GM03348 (cell line): ENCODE data around the gene RIIAD1.
"Not testable (repeated sequence)": the region's sequence is repeated elsewhere in the genome, so short reads cannot be mapped to it uniquely, and the experiment has no call there.

Experiments
- DNase-seq: peaks from one replicate; pipeline ENCODE4 v3.0.0; 2012; ENCODE audit warnings: low spot score

RIIAD1 gene

DNA sequence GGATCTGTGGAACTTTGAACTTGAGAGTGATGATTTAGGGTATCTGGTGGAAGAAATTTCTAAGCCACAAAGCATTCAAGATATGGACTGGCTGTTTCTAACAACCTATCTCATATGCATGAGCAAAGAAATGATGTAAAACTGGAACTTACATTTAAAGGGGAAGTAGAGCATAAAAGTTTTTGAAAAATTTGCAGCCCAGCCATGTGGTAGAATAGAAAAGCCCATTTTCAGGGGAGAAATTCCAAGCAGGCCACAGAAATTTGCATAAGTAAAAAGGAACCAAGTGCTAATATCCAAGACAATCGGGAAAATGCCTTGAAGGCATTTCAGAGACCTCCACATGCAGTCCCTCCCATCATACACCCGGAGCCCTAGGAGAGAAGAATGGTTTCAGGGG lies 15.7 kb downstream of the RIIAD1 start:
- no peak for DNase-seq

DNA sequence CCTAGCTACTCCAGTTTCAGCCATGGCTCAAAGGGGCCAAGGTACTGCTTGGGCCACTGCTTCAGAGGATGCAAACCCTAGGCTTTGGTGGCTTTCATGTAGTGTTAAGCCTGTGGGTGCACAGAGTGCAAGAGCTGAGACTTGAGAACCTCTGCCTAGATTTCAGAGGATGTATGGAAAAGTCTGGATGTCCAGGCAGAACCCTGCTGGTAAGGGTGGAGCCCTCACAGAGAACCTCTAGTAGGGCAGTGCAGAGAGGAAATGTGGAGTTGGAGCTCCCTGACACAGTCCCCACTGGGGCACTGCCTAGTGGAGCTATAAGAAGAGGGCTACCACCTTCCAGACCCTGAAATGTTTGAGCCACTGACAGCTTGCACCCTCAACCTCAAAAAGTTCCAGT lies 16.2 kb downstream of the RIIAD1 start:
- no peak for DNase-seq

DNA sequence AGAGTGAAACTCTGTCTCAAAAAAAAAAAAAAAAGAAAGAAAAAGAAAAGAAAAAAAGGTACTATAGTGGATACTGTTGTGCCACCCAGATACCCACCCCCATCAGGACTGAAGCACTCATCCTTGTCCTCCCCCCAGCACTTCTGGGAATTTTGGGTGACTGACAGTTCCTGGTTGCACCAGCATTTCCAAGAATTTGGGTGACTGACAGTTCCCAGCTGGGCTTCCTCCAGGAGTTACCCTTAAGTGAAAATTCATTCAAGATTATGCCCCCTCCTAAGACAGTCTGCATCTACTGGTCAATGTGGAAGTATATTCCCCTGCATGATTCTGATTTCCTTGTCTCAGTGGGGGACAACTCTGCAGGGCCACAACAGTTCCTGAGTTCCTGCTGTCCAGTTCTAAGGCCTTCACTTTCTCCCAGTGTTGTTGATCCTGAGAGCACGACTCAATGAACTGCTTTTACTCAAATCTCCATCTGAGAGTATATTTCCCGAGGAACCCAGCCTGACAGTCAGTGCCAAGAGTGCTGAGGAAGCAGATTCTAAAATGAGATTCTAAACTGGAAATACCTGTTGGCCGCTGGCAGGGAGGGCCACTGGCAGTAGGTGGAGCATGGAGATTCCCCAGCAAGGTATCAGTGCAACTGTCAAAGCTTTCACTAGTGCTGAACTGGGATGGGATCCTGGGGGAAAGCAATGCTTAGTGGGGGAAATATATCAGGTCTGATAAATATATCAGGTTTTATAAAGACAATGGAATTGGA lies 18.5 kb downstream of the RIIAD1 start:
- DNase-seq = no peak

DNA sequence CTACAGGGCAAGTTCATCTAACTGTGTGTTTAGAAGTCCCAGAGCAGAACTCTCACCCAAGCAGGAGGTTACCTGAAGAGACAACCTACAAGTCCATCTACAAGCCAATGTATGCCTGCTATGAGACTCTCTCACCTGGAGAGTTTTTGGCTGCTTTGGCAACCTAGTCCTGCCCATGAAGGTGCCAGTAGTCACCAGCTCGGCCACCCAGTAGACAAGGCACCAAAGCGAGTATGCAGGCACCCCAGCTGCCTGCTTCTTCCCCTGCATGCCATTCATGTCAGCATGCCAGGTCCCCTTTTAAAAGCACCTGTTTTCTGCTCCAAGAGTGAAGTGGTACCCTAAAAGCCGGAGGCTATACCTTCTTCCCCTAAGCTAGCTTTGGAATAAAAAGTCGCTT lies 20.2 kb downstream of the RIIAD1 start:
- DNase-seq = no peak

DNA sequence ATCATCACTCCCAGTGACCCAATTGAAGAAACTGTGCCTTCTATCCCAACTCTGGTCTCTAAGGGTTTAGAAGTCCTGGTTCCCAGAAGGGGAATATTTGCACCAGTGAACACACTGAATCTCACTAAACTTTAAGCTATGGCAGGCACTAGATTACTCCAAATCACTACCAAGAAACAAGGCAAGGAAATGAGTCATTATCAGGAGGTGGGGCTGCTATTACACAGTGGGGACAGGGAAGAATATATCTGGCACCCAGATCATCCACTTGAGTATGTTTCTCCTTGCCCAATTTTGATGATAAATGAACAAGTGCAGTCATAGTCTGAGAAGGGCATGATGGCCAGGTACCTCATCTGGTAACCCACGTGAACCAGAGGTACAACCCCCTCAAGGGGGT lies 35.0 kb downstream of the RIIAD1 start:
- peak; percentile 49 for DNase-seq

DNA sequence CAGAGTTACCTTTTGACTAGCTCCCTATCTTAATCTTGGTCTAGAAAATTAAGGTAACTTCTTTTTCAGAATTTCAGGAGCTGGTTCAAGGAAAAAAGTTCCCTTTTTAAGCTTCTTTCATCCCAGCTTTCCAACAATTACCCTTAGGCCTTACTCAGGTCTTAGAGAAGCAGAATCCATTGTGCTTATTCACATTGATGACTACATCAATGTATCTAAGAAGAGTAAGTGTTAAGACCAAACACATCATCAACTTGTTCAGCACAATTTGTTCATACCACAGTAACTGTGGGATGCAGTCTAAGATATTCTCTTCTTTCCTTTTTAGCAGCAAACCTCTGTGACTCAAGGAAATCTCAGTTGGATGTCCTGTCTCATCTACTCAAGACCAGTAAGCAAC lies 37.9 kb downstream of the RIIAD1 start:
- no peak for DNase-seq

DNA sequence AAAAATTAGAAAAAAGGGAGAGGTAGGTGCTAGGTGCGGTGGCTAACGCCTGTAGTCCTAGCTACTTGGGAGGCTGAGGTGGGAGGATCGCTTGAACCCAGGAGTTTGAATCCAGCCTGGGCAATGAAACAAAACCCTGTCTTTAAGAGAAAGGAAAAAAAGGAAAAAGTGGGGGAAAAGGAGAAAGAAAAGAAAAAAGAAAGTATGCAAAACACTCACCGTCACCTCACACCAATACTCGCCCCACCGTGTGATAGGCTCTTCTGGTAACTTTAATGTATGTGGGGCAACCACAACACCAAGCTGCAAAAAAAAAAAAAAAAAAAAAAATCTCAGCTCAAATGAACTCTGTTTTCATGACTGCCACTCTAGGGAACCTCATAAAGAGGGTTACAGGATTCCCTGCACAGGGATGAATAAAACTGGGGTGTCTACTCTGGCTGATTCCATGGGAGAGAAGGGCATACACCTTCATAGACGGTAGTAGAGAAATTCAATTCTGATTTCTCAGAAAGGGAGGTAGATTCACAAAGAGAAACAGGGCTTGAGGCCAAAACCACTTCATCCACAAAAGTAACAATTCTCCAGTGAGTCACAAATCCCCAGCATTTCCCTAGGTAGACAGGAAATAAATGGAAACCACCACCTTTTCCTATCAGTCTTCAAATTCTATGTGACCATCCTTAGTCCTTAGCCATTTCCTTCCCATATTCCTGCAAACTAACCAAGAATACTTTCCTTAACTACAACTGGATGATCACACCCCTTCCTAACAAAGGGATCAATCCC lies 39.5 kb downstream of the RIIAD1 start:
- DNase-seq = no peak

DNA sequence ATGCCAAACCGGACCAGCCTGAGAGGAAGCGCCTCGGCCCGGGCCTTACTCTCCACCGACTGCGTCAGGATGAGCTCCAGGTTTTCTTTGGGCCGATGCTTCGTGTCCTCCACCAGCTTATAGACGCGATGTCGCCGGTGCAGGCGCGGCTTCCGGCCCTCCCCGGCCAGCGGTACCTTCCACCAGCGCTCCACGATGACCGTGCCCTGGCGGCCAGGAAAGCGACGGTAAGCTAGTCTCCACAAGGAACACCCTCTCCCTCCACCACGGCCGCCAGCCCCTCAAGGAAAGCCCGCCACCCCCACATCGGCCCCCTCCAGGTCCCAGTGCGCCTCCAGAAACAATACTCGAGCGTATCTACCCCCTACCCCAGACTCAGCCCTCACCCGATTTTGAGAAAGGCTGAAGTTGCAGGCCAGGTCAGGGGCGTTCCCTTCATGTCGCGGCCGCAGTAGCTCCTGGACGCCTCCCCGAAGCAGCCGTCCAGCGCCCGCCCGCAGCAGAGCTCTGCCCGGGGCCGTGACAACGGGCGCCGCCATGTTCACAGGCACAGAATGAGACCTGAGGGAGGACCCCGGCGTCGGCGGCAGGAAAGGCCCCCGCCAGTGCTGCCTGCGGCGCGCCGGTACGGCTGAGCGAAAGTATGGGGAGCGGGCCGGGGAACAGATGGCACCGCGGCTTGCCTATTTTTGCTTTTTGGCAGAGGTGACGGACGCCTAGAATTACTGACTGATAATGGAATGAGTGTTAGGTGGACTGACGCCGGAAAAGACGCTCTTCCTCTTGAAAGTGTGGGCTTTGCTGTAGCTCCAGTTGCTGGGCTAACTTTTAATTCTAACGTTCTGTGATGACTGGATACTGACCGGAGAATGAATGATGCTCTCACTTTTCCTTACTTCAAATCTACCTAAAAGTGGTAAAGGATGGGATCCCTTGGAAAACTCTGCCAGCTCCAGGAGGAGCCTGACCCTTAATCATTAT lies 41.9 kb downstream of the RIIAD1 start, which contains the start of gene MRPL9:
MRPL9 (minus strand) TSS at position 556 of the 981 bp plus-strand sequence; CDS start at position 539, 17 bp downstream.
- DNase-seq = peak; percentile 96

DNA sequence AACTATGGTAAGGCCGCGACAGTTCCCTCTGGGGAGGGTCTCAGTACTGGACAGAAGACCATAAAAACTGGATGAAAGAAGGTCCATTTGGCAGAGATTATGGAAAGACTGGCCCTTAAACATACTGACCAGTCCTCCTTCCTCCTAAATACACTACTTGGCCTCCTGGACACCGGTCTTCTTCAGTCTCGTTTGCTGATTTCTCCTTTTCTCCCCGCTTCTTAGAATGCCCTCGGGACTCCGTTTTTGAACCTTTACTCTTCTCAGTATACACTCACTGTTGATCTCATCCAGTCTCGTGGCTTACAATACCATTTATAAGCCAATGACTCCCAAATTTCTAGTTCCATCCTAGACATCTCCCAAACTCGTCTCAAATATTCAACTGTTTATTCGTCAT lies 42.7 kb downstream of the RIIAD1 start:
- peak; percentile 9 for DNase-seq

DNA sequence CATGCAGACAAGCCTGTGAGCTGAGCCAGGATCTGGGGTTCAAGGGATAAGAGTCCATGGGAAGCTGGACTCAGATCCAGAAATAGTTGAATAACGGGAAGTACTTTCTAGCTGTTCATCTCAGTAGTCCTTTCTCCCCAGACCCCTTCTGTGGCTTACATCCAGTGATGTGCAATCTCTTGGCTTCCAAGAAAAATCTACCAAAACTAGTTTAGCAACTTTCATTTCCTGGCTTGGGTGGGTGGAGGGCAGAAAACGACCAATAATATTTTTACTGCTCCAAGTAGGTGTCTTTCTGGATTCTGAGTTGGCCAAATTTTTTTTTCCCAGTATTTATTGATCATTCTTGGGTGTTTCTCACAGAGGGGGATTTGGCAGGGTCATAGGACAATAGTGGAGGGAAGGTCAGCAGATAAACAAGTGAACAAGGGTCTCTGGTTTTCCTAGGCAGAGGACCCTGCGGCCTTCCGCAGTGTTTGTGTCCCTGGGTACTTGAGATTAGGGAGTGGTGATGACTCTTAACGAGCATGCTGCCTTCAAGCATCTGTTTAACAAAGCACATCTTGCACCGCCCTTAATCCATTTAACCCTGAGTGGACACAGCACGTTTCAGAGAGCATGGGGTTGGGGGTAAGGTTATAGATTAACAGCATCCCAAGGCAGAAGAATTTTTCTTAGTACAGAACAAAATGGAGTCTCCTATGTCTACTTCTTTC lies 47.2 kb downstream of the RIIAD1 start:
- DNase-seq = not testable (repeated sequence)

DNA sequence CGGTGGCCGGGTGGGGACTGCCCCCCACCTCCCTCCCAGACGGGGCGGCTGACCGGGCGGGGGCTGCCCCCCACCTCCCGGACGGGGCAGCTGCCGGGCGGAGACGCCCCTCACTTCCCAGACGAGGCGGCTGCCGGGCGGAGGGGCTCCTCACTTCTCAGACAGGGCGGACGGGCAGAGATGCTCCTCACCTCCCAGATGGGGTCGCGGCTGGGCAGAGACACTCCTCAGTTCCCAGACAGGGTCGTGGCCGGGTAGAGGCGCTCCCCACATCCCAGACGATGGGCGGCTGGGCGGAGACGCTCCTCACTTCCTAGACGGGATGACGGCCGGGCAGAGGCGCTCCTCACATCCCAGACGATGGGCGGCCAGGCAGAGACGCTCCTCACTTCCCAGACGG lies 47.9 kb downstream of the RIIAD1 start:
- DNase-seq = not testable (repeated sequence)

DNA sequence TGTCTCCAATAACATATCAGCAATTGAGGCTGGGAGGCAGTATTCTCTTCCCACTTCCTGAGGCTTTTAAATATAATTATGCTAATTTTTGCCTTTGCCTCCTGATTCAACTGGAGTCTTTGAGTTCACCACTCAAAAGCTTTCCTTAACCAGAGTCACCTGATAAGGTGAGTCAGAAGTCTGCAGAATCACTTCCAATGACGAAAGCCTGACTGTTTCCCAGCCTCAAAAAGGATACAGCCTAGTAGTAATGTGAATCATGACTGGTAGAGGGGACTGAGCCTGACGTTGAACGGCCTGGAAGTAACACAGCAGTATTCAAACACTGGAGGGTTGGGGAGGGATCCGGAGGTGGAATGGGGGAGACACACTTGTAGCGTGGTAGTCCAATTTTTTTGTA lies 52.4 kb downstream of the RIIAD1 start:
- DNase-seq = no peak

DNA sequence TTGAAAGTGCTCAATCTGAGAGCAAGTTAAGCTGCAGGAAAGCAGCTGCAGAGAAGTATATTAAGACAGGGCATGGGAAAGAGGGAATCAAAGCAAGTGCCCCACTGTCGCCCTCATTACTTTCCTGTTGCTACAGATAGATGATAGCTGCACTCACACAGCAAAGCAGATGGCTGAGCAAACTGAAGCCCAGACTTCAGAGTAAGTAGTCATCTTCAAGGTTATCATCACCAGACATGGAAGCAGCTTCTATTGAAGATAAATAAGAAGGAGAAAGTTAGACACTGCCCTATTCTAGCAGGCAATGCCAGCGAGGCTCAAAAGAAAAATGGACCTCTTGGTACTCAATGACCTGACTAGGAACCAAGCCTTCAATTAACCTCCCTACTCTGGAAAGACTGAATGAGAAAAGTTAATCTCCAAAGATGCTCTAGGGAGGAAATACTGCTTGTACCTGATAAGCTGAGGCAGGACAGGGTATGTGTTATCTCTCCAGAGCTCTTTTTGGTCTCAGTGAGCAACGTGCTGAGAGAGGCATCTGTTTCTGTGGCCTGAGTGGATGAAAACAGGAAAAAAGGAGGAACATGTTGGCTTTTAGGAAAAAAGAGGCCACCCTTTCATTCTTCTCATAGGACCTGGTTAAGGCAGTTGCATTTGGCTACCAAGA lies 53.1 kb downstream of the RIIAD1 start:
- DNase-seq = no peak

DNA sequence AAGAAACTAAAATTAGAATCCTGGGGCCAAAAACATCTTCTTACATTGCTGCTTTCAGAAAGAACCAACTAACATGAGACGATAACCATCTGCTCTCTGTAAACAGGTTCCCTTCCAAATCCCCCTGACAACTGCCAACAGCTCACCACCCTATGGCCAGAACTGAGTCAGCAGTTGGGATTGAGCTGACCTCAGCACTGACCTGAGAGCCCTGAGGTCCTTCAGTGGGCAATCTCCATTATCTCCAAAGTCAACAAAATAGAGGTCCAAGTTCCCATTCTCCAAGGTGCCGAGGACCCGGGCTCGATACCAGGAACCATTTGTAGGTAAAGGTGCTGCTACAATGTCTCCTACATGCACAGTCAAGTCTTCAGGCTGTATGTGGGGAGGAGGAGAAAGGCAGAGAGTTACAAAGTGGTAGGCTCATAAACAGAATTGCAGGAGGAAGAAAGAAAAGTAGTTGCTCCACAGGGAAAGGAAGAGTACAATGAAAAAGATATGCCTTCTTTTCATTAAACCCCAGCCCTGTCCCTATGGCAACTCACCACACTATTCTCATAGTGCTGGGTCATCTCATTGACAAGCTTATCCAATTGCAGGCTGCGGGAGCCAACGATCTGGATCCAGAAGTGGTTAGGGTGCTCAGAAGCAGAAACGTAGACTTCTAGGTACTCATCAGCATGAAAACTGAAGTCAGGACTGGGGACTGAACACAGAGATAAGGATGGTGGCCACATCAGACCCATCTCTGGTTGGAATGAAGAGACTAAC lies 54.8 kb downstream of the RIIAD1 start:
- DNase-seq = no peak

DNA sequence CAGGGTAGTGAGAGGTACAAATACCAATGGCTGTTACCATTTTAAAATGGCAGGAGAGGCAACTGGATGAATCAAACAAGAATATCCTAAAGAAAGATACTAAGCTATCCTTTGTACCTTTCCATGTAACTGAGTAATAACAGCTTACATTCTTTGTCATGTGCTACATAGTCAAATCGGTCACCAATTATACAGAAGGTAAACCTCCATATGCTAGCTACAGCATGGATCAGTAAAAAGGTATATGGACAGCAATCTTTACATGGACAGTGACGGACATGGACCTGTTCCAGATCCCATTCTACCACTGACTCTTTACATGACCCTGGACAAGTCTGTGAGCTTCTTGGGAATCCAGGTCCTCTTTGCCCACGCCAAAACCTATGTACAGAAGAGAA lies 55.3 kb downstream of the RIIAD1 start:
- DNase-seq = no peak

DNA sequence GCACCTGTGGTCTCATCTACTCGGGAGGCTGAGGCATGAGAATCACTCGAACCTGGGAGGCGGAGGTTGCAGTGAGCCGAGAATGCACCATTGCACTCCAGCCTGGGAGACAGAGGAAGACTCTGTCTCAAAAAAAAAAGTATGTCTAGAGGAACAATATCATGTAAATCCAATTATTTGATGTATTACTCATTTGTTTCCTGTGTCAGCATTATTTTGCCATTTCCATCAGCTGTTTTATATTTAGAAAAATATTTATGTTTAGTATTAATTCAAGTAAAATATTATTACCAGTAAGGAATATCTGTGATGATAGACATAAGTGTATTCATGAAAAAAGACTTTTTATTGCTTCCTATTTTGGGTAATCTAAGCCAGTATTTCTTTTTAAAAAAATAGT lies 56.0 kb downstream of the RIIAD1 start:
- DNase-seq = no peak
